COR-L47 (cell line): ENCODE data around the gene IFITM1.
A peak's percentile ranks its signal among the peaks of the same experiment; 100 is the strongest.
"Not testable (repeated sequence)": the region's sequence is repeated elsewhere in the genome, so short reads cannot be mapped to it uniquely, and the experiment has no call there.

Experiments used
- DNase-seq: peaks from one replicate; lab custom pipeline; 2025; lab: John Stamatoyannopoulos, UW

Gene IFITM1

GRCh38 chr11:344836-345578 is 31.2 kb downstream of the IFITM1 start:
- DNase-seq = no peak

- DNase-seq = no peak
These were observed 32.7 kb downstream of the IFITM1 start for GRCh38 chr11:346529-346928.

- DNase-seq = not testable (repeated sequence)
These were observed 35.6 kb downstream of the IFITM1 start for GRCh38 chr11:349270-349954.

- not testable (repeated sequence) for DNase-seq
These were observed 36.3 kb downstream of the IFITM1 start for GRCh38 chr11:350033-350722.

- no peak for DNase-seq
These were observed 36.9 kb downstream of the IFITM1 start for GRCh38 chr11:350723-351255.

GRCh38 chr11:351411-351810 is 37.6 kb downstream of the IFITM1 start:
- no peak for DNase-seq

GRCh38 chr11:352456-353031 is 38.7 kb downstream of the IFITM1 start:
- no peak for DNase-seq

GRCh38 chr11:353179-353873 is 39.5 kb downstream of the IFITM1 start:
- no peak for DNase-seq

- DNase-seq = peak; percentile 34
These were observed 42.0 kb downstream of the IFITM1 start for GRCh38 chr11:355581-356458.

GRCh38 chr11:356610-357009 is 42.8 kb downstream of the IFITM1 start:
- no peak for DNase-seq

- no peak for DNase-seq
These were observed 43.7 kb downstream of the IFITM1 start for GRCh38 chr11:357582-357981.

- DNase-seq = no peak
These were observed 44.4 kb downstream of the IFITM1 start for GRCh38 chr11:358129-358800.

- DNase-seq = no peak
These were observed 45.4 kb downstream of the IFITM1 start for GRCh38 chr11:359181-359714.

- DNase-seq = no peak
These were observed 46.8 kb downstream of the IFITM1 start for GRCh38 chr11:360326-361280.

- DNase-seq = no peak
These were observed 49.0 kb downstream of the IFITM1 start for GRCh38 chr11:362642-363442.

- not testable (repeated sequence) for DNase-seq
These were observed 49.6 kb downstream of the IFITM1 start for GRCh38 chr11:363443-363805.

- DNase-seq = peak; percentile 87
These were observed 50.3 kb downstream of the IFITM1 start for GRCh38 chr11:363948-364761.
